GM19395 (cell line): ENCODE measurements around the gene PER1.

Experiments used
- ATAC-seq: cut with Tn5 transposase; IDR thresholded peaks from one replicate; pipeline ENCODE4 v1.9.1; 2021; ENCODE audit warnings: mild to moderate bottlenecking, moderate library complexity; ENCODE audit not compliant: unreplicated experiment

The PER1 gene

GRCh38 chr17:8103549-8103948 is 48.7 kb downstream of the PER1 start:
- no peak for ATAC-seq

- no peak for ATAC-seq
These were observed 50.5 kb downstream of the PER1 start for GRCh38 chr17:8101721-8102120.

- no peak for ATAC-seq
These were observed 51.4 kb downstream of the PER1 start for GRCh38 chr17:8100763-8101162.

GRCh38 chr17:8100111-8100510 is 52.1 kb downstream of the PER1 start:
- ATAC-seq = no peak

DNA sequence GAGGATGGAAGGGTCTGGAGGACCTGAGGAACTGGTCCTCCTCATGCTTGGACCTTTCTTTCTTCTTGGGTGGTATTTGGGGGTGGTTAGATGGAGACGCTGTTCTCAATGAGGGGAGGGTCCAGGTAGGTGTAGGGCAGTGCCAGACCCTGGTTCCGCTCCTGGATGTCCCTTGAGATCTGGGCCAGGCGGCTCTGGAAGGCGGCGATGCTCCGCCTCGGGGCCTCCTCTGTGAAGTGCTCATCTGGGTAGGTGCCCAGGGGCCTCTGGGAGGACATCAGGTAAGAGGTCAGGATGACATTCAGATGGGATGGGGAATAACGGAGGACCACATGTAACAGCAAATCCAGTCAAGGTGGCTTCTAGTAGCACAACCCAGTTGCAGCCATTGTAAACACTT is 55.7 kb downstream of the PER1 start:
- ATAC-seq = no peak

- no peak for ATAC-seq
These were observed 56.8 kb downstream of the PER1 start for GRCh38 chr17:8095361-8095760.

GRCh38 chr17:8091033-8091687 is 61.0 kb downstream of the PER1 start:
- no peak for ATAC-seq
